Osteocyte (in vitro differentiated cells): ENCODE data around the gene MTUS2. TPM values are rescaled to one million over a fixed set of nuclear protein-coding genes. Genes with fewer than 3 reads are reported as not detected.

Source experiments
- DNase-seq: peaks from one replicate; pipeline ENCODE4 v3.0.0; 2021; ENCODE audit warnings: mixed read lengths; ENCODE audit not compliant: unreplicated experiment; ENCODE audit errors: extremely low spot score
- H3K27ac Mint-ChIP-seq: one replicate; pipeline ENCODE4 v1.8.0; 2021; ENCODE audit warnings: mild to moderate bottlenecking, mixed read lengths; ENCODE audit not compliant: unreplicated experiment
- H3K27me3 Mint-ChIP-seq: one replicate; pipeline ENCODE4 v1.8.0; 2021; ENCODE audit warnings: mixed read lengths; ENCODE audit not compliant: unreplicated experiment
- H3K36me3 Mint-ChIP-seq: one replicate; pipeline ENCODE4 v1.8.0; 2021; ENCODE audit warnings: mixed read lengths; ENCODE audit not compliant: unreplicated experiment
- H3K4me1 Mint-ChIP-seq: one replicate; pipeline ENCODE4 v1.8.0; 2021; ENCODE audit warnings: mixed read lengths; ENCODE audit not compliant: unreplicated experiment
- H3K4me3 Mint-ChIP-seq: one replicate; pipeline ENCODE4 v1.8.0; 2021; ENCODE audit warnings: mild to moderate bottlenecking, moderate library complexity, mixed read lengths; ENCODE audit not compliant: unreplicated experiment
- H3K9me3 Mint-ChIP-seq: one replicate; pipeline ENCODE4 v1.8.0; 2021; ENCODE audit warnings: mixed read lengths; ENCODE audit not compliant: unreplicated experiment
- CTCF ChIP-seq: fragments of 200-600 bp; sonication (generic); IDR thresholded peaks from 2 replicates; pipeline ENCODE4 v1.5.0; 2021; ENCODE audit warnings: antibody characterized with exemption, mild to moderate bottlenecking, moderate library complexity
- total RNA-seq: library from RNA; stranded (reverse); gene quantifications from 2 replicates; pipeline ENCODE4 v1.2.1, GENCODE V29; 2021

Gene MTUS2
- total RNA-seq, 1 donor from 2014 or later, result 0.05 TPM

GRCh38 chr13:29510651-29511084 lies 690.5 kb downstream of the MTUS2 start:
- H3K27ac Mint-ChIP-seq, result no peak overlapping the region
- H3K4me1 Mint-ChIP-seq, result peaks cover 46% of the 10 kb centered on the region
- no peaks in the 10 kb centered on the region for H3K9me3 Mint-ChIP-seq

GRCh38 chr13:29511106-29511796 lies 691.1 kb downstream of the MTUS2 start:
- Mint-ChIP-seq H3K4me3 (no peak overlapping the region), H3K27me3 (no peaks in the 10 kb centered on the region), H3K36me3 (peaks cover 33% of the 10 kb centered on the region), H3K9me3 (no peaks in the 10 kb centered on the region), H3K27ac (no peak overlapping the region), H3K4me1 (peaks cover 50% of the 10 kb centered on the region)
- TF ChIP-seq CTCF, result no peak
- DNase-seq, result no peak

More at GRCh38 chr13:29510651-29511084, 690.5 kb downstream of the MTUS2 start:
- DNase-seq, result no peak
- no peak overlapping the region for H3K4me3 Mint-ChIP-seq
- no peak for TF ChIP-seq CTCF
- H3K27me3 Mint-ChIP-seq, result no peaks in the 10 kb centered on the region
- H3K36me3 Mint-ChIP-seq, result peaks cover 28% of the 10 kb centered on the region

- H3K27ac Mint-ChIP-seq, result no peak overlapping the region
- peaks cover 39% of the 10 kb centered on the region for H3K36me3 Mint-ChIP-seq
- no peak overlapping the region for H3K4me3 Mint-ChIP-seq
- no peaks in the 10 kb centered on the region for H3K9me3 Mint-ChIP-seq
- peaks cover 50% of the 10 kb centered on the region for H3K4me1 Mint-ChIP-seq
- DNase-seq, result no peak
- H3K27me3 Mint-ChIP-seq, result no peaks in the 10 kb centered on the region
- no peak for TF ChIP-seq CTCF
Observed at GRCh38 chr13:29511980-29512379, 691.8 kb downstream of the MTUS2 start.

GRCh38 chr13:29513002-29513980 lies 693.2 kb downstream of the MTUS2 start:
- Mint-ChIP-seq H3K4me1 (peaks cover 44% of the 10 kb centered on the region), H3K9me3 (no peaks in the 10 kb centered on the region), H3K4me3 (no peak overlapping the region), H3K27me3 (no peaks in the 10 kb centered on the region), H3K36me3 (peaks cover 51% of the 10 kb centered on the region), H3K27ac (no peak overlapping the region)
- no peak for TF ChIP-seq CTCF
- no peak for DNase-seq
